ENCODE data around the gene TP53INP2.
"Not testable (repeated sequence)": the region's sequence is repeated elsewhere in the genome, so short reads cannot be mapped to it uniquely, and the experiment has no call there.

Gene TP53INP2

GRCh38 chr20:34717230-34718095, 13.3 kb downstream of the TP53INP2 start:
- H3K4me3 ChIP-seq (ENCODE audit: low read depth, low read length): no peak overlapping the region
- TF ChIP-seq MYC (IDR thresholded peaks at IDR 0.05; ENCODE audit: low read depth, low read length): no peak
- TF ChIP-seq MAX (IDR thresholded peaks at IDR 0.05; ENCODE audit: low read depth, low read length): no peak
- no peak for TF ChIP-seq POLR2A (IDR thresholded peaks at IDR 0.05; ENCODE audit: extremely low read depth, insufficient read length)
- no peak for TF ChIP-seq CTCF (IDR thresholded peaks at IDR 0.05; ENCODE audit: low read depth, low read length)
- no peak for DNase-seq (ENCODE audit: low read depth)

- not testable (repeated sequence) for H3K4me3 ChIP-seq (ENCODE audit: low read depth, low read length); DNase-seq (ENCODE audit: low read depth)
These were observed 15.3 kb downstream of the TP53INP2 start for GRCh38 chr20:34719242-34720017.

- H3K4me3 ChIP-seq (ENCODE audit: low read depth, low read length): no peak overlapping the region
- no peak for DNase-seq (ENCODE audit: low read depth)
- TF ChIP-seq MAX (IDR thresholded peaks at IDR 0.05; ENCODE audit: low read depth, low read length): no peak
- no peak for TF ChIP-seq CTCF (IDR thresholded peaks at IDR 0.05; ENCODE audit: low read depth, low read length)
- TF ChIP-seq POLR2A (IDR thresholded peaks at IDR 0.05; ENCODE audit: extremely low read depth, insufficient read length): no peak
- TF ChIP-seq MYC (IDR thresholded peaks at IDR 0.05; ENCODE audit: low read depth, low read length): no peak
These were observed 16.1 kb downstream of the TP53INP2 start for GRCh38 chr20:34720266-34720665.

GRCh38 chr20:34722560-34722959, 18.4 kb downstream of the TP53INP2 start:
- DNase-seq (ENCODE audit: low read depth); H3K4me3 ChIP-seq (ENCODE audit: low read depth, low read length): not testable (repeated sequence)

- TF ChIP-seq POLR2A (IDR thresholded peaks at IDR 0.05; ENCODE audit: extremely low read depth, insufficient read length): no peak
- no peak for TF ChIP-seq MAX (IDR thresholded peaks at IDR 0.05; ENCODE audit: low read depth, low read length)
- no peak for TF ChIP-seq MYC (IDR thresholded peaks at IDR 0.05; ENCODE audit: low read depth, low read length)
- TF ChIP-seq CTCF (IDR thresholded peaks at IDR 0.05; ENCODE audit: low read depth, low read length): no peak
- no peak for DNase-seq (ENCODE audit: low read depth)
- H3K4me3 ChIP-seq (ENCODE audit: low read depth, low read length): no peak overlapping the region
These were observed 20.0 kb downstream of the TP53INP2 start for GRCh38 chr20:34724172-34724571.

GRCh38 chr20:34729416-34729815, 25.3 kb downstream of the TP53INP2 start:
- DNase-seq (ENCODE audit: low read depth): no peak
- no peak overlapping the region for H3K4me3 ChIP-seq (ENCODE audit: low read depth, low read length)
- no peak for TF ChIP-seq MAX (IDR thresholded peaks at IDR 0.05; ENCODE audit: low read depth, low read length)
- TF ChIP-seq MYC (IDR thresholded peaks at IDR 0.05; ENCODE audit: low read depth, low read length): no peak
- TF ChIP-seq CTCF (IDR thresholded peaks at IDR 0.05; ENCODE audit: low read depth, low read length): no peak
- TF ChIP-seq POLR2A (IDR thresholded peaks at IDR 0.05; ENCODE audit: extremely low read depth, insufficient read length): no peak
